NCI-H2107 (cell line): Measurements from ENCODE around the gene IFIT1B.

ENCODE experiments used
- DNase-seq: peaks from one replicate; lab custom pipeline; 2025; lab: John Stamatoyannopoulos, UW

IFIT1B gene

GRCh38 chr10:89413398-89413912 is 35.6 kb downstream of the IFIT1B start:
- DNase-seq = no peak

DNA sequence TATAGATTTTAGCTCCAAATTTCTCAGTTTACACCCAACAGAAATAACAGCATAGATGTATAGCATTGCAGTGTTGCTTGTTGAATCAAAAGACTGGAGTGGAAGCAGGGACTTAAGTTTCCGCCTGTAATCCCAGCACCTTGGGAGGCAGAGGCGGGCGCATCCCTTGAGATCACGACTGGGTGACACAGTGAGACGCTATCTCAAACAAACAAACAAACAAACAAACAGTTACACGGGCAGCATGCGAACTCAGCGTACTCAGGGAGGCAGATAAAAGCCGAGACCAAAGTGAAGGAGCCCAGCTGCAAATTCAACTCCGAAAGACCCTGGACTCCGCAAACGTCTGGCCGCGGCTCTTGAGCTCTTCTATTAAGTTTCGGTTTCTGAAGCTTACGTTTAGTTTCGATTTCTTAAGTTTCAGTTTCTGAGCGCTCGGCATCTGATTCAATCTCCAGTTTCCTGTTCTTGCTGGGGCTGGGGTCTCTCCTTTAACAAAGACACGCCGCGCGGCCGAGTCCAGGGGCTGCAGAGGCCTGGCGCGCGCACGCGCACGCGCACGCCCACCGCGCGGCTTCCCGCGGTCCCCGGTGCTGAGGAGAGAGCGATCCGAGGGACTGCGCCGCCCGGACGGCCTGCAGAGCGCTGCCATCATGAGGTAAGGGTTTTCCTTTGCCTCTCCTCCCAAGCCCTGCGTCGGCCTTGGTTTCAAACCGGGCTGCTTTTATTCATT is 36.5 kb downstream of the IFIT1B start, which contains the start of gene IFIT5:
Gene IFIT5 (plus strand): TSS at position 423 of the 733 bp plus-strand sequence. CDS start 231 bp downstream, at position 654.
- peak; percentile 5 for DNase-seq

- no peak for DNase-seq
Observed at GRCh38 chr10:89414879-89415821, 37.3 kb downstream of the IFIT1B start.

GRCh38 chr10:89416465-89416864 is 38.6 kb downstream of the IFIT1B start:
- no peak for DNase-seq

GRCh38 chr10:89419548-89419947 is 41.7 kb downstream of the IFIT1B start:
- no peak for DNase-seq

DNA sequence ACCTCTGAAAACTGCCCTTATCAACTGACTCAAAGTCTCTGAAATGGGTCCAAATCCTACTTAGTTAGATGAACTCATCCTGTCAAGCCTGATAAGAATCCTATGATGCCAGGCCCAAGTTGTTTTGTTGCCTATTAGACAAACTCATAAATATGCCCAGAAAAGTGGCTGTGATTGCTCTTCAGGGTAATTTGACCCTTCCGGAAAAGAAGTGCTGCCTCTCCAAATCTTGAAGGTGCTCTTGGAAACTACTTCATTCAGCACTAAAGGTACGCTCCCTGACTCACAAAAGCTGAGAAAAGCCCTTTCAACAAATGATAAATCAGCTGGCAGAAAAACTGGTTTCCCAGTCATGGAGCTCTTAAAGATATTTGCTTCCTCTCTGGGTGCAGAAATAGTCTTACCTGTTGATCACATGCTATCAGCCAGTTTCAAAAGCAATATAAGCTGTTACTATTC is 43.2 kb downstream of the IFIT1B start:
- no peak for DNase-seq

DNA sequence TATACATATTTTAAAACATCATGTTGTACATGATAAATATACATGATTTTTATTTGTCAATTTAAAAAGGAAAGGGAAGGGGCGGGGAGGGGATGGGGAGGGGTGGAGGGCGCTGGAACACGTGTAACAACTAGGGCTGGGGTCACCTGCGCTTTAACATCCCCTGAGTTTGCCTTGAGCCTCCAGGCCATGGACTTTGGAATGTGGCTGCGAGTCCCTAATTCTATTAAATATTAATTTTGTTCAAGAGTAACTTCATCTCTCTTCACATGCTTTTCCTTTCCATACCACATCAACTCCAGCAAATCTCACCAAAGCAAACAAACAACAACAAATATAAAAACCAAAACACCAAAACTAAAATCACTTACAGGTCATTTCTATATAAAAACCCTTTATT is 47.1 kb downstream of the IFIT1B start:
- DNase-seq = no peak

DNA sequence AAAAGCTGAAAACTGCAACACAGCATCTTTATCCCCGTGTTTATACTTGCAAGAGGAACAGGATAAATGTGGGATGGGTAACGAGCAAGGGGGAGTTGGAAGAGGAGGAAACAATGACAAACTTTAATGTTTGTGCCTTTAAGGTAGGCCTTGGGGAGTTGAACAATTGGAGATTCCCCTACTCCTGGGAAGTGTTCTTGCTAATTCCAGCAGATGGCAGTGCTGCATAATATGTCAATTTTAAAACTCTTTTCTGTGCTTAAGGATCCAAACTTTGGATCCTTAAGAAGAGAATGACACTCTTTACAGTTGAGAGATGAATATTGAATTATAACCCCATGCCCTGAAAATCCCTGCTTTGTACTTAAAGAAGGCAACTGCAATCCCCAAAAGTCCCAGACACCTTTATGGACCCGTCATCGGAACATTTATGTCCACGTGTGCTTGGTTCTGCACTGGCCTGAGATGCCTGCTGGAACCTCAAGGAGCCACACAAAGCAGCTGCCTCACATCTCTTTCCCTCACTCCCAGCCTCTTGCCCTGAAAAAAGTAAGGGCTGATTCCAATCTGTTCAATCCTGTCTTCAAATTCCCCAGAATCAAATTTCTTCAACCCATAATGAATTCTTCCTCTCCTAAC is 48.5 kb downstream of the IFIT1B start:
- DNase-seq = no peak

- DNase-seq = no peak
Observed at GRCh38 chr10:89427629-89428028, 49.8 kb downstream of the IFIT1B start.

DNA sequence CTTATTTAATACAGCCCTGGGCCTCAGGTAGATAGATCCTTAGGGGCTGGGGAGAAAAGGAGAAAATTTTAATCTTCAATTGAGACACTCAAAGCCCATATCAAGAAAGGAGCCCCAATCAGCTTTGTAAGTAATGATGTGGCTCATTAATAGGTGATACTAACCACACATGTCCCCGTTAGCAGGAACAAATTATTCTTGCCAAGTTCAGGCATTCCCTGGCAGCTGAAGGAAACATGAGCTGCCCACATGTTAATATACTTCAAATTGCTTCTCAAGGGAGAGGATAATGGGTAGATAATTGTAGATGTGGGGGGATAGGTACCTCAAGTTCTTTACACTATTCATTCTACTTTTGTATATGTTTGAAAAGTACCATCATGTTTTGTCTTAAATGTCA is 51.0 kb downstream of the IFIT1B start:
- no peak for DNase-seq

DNA sequence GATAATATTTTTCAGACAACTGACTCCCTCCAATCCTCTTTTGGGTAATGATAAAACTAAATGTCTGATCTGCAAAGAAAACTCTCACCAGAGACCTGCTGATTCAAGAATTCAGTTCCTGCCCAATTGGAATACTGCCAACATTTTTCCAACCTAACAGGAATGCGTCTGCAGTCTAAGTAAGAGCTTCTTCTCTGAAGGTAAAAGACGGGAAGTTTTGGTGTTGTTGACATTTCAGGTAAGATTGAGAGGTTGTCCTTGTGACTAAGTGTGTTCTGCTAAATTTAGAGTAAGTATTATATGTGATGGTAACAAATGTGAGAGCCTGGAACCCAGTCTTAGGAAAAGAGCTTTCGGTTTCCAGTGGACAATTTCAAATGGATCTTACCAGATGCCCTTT is 54.1 kb downstream of the IFIT1B start:
- DNase-seq = no peak
